ENCODE data around the gene SRRM3.
"Not testable (repeated sequence)": the region's sequence is repeated elsewhere in the genome, so short reads cannot be mapped to it uniquely, and the experiment has no call there.

SRRM3 gene

GRCh38 chr7:76330673-76331072 lies 129.0 kb downstream of the SRRM3 start:
- DNase-seq (ENCODE audit: low read depth): no peak
- no peak for TF ChIP-seq CTCF (IDR thresholded peaks at IDR 0.05; ENCODE audit: insufficient read depth, low read depth, low read length, missing control alignments)
- no peak overlapping the region for H3K4me3 ChIP-seq (ENCODE audit: low read length)

GRCh38 chr7:76332078-76332477 lies 130.4 kb downstream of the SRRM3 start:
- no peak overlapping the region for H3K4me3 ChIP-seq (ENCODE audit: low read length)
- no peak for TF ChIP-seq CTCF (IDR thresholded peaks at IDR 0.05; ENCODE audit: insufficient read depth, low read depth, low read length, missing control alignments)
- DNase-seq (ENCODE audit: low read depth): no peak

GRCh38 chr7:76333511-76334101 lies 131.9 kb downstream of the SRRM3 start:
- no peak for DNase-seq (ENCODE audit: low read depth)
- no peak for TF ChIP-seq CTCF (IDR thresholded peaks at IDR 0.05; ENCODE audit: insufficient read depth, low read depth, low read length, missing control alignments)
- no peak overlapping the region for H3K4me3 ChIP-seq (ENCODE audit: low read length)

GRCh38 chr7:76334320-76334967 lies 132.7 kb downstream of the SRRM3 start:
- DNase-seq (ENCODE audit: low read depth): no peak
- TF ChIP-seq CTCF (IDR thresholded peaks at IDR 0.05; ENCODE audit: insufficient read depth, low read depth, low read length, missing control alignments): no peak
- no peak overlapping the region for H3K4me3 ChIP-seq (ENCODE audit: low read length)

- not testable (repeated sequence) for DNase-seq (ENCODE audit: low read depth); H3K4me3 ChIP-seq (ENCODE audit: low read length)
These were observed 133.7 kb downstream of the SRRM3 start for GRCh38 chr7:76335417-76335816.

GRCh38 chr7:76336094-76336493 lies 134.4 kb downstream of the SRRM3 start:
- DNase-seq (ENCODE audit: low read depth): no peak
- no peak for TF ChIP-seq CTCF (IDR thresholded peaks at IDR 0.05; ENCODE audit: insufficient read depth, low read depth, low read length, missing control alignments)
- no peak overlapping the region for H3K4me3 ChIP-seq (ENCODE audit: low read length)
